Gastroesophageal sphincter (tissue), 4 donors: ENCODE results near the gene MED8. TPM values are rescaled to one million over a fixed set of nuclear protein-coding genes. Genes with fewer than 3 reads are reported as not detected.

Experiments
- ATAC-seq: fragments of 150-250 bp; one replicate; pipeline ENCODE4 v1.9.1; 2016; ENCODE audit warnings: mild to moderate bottlenecking, moderate library complexity
- H3K27ac ChIP-seq, 4 donors: fragments of 200-600 bp; sonication (generic) in 3 of 4; 1 replicate in 3 of 4; 2 replicates in 1 of 4; pipeline ENCODE4 v1.5.1; 2016 to 2019
- H3K27me3 ChIP-seq: fragments of 200-600 bp; sonication (generic); one replicate; pipeline ENCODE4 v1.5.1; 2019
- H3K36me3 ChIP-seq, 2 donors: fragments of 200-600 bp; sonication (generic); one replicate each; pipeline ENCODE4 v1.5.1; 2019; ENCODE audit warnings: control low read depth in 1 of 2
- H3K4me1 ChIP-seq, 3 donors: fragments of 200-600 bp; sonication (generic); 1 replicate in 2 of 3; 2 replicates in 1 of 3; pipeline ENCODE4 v1.5.1; 2016 to 2019; ENCODE audit warnings: control low read depth in 2 of 3
- H3K4me3 ChIP-seq, 2 donors: fragments of 200-600 bp; sonication (generic); one replicate each; pipeline ENCODE4 v1.5.1; 2019; ENCODE audit warnings: mild to moderate bottlenecking in 1 of 2, moderate library complexity in 1 of 2
- H3K9me3 ChIP-seq, 3 donors: fragments of 200-600 bp; sonication (generic); one replicate each; pipeline ENCODE4 v1.5.1; 2017 to 2019; ENCODE audit warnings: control low read depth in 2 of 3
- EP300 ChIP-seq: sonication (generic); formaldehyde crosslinking; IDR thresholded peaks from one replicate; pipeline ENCODE4 v1.6.1; 2017; ENCODE audit warnings: antibody characterized with exemption, mild to moderate bottlenecking
- POLR2A ChIP-seq, 2 donors: fragments of 450-650 bp; IDR thresholded peaks; one replicate each; pipeline ENCODE4 v1.6.1; 2017; ENCODE audit warnings: antibody characterized with exemption in 2 of 2, mild to moderate bottlenecking in 2 of 2, moderate library complexity in 1 of 2
- POLR2AphosphoS5 ChIP-seq: sonication (generic); formaldehyde crosslinking; IDR thresholded peaks from one replicate; pipeline ENCODE4 v1.6.1; 2017; ENCODE audit warnings: antibody characterized with exemption
- WGBS, 2 donors: methylation state at CpG; one replicate each; pipeline ENCODE4 v1.1.5; 2018; ENCODE audit warnings: low coverage in 1 of 2; 5-methylcytosine and 5-hydroxymethylcytosine counted together
- total RNA-seq, 4 donors: library from RNA; depleted of rRNA; stranded (reverse); fragments of >200 nt; gene quantifications; one replicate each; pipeline ENCODE4 v1.1.0, GENCODE V29; 2016
- TF ChIP-seq, protein P1 (sequence below), 4 experiments: fragments of 200-600 bp in 2 of 4; fragments of 450-650 bp in 2 of 4; sonication (generic) in 1 of 4; IDR thresholded peaks; one replicate each; pipeline ENCODE4 v1.5.1; 2017 to 2019; ENCODE audit warnings: antibody characterized with exemption in 4 of 4, mild to moderate bottlenecking in 2 of 4, moderate library complexity in 2 of 4

Gene MED8
- total RNA-seq, 4 donors from 2014 or later, result 31.4 to 41.1 (median 33.6) TPM

DNA sequence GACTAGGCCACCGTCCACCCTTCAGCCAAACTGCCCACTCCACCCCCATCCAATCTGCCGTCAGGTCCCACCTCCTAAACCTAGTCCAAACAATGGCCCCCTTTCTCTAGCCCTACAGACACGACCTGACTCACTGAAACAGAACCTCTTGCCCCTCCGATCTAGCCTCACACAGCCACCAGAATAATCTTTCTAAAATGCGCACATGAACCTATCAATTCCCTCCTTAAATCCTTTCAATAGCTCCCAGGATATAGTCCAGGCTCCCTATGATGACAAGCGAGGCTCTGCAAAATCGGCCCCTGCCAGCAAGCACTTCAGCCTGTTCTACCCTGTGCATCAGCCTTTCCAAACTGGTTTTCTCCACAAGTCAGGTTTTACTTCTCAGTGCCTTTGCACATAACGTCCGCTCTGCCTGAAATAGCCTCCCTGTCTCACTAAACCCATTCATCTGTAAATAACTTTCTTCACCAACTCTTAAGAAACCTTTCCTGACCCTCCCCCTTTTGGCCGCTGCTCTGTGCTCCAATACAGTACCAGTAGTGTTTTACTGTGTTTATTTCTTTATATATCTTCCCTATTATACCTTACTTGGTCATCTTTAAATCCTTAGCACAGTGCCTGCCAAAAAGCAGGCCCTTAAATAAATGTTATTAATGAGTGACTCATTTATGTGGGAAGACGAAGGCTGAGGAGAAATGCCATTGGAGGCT, 39.9 kb downstream of the MED8 start:
- no peak for TF ChIP-seq EP300
- TF ChIP-seq POLR2AphosphoS5, result peak; percentile 56
- H3K36me3 ChIP-seq, result no peaks in the 10 kb centered on the region
- peak overlapping the region; percentile 39 to 94 (median 89) for H3K27ac ChIP-seq
- 25 to 30% methylated on average over 10 to 11 of the region's 11 CpGs for WGBS, 2 donors
- H3K27me3 ChIP-seq, result no peaks in the 10 kb centered on the region
- peaks cover 0 to 25% (median 0%) of the 10 kb centered on the region in 3 donors for H3K4me1 ChIP-seq
- no peaks in the 10 kb centered on the region for H3K9me3 ChIP-seq
- peak; percentile 17 for ATAC-seq
- H3K4me3 ChIP-seq, result peak overlapping the region; percentile 16 to 62

DNA sequence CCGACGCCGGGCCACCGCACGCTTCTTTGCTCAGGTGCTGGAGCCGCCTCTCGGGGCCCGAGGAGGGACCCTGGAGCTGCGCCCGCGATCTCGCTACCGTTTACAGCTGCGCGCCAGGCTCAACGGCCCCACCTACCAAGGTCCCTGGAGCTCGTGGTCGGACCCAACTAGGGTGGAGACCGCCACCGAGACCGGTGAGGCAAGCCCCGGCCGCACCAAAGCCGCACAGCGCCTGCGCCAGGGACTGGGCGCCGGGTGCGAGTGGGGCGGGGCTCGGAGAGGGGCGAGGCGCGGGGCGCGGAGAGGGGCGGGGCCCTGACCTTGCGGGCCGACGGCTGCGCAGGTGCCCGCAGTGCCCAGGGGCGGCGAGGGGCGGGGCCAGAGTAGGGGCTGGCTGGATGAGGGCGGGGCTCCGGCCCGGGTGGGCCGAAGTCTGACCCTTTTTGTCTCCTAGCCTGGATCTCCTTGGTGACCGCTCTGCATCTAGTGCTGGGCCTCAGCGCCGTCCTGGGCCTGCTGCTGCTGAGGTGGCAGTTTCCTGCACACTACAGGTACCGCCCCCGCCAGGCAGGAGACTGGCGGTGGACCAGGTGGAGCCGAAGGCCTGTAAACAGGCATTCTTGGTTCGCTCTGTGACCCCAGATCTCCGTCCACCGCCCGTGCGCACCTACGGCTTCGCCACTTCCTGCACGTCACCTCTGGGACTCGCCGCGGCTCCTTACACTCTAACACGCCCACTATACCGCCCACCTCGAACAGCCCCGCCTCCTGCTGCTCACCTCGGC, 40.6 kb downstream of the MED8 start:
- peak overlapping the region; percentile 16 to 62 for H3K4me3 ChIP-seq
- peaks cover 0 to 25% (median 0%) of the 10 kb centered on the region in 3 donors for H3K4me1 ChIP-seq
- peak overlapping the region; percentile 19 to 94 (median 89) for H3K27ac ChIP-seq
- no peaks in the 10 kb centered on the region for H3K27me3 ChIP-seq
- WGBS, 2 donors, result 0% methylated on average over 5 to 10 of the region's 72 CpGs
- TF ChIP-seq POLR2AphosphoS5, result peak; percentile 59
- peak; percentile 38 to 41 for TF ChIP-seq POLR2A (IDR thresholded peaks at IDR 0.05)
- TF ChIP-seq EP300, result no peak
- TF ChIP-seq, protein P1, sequence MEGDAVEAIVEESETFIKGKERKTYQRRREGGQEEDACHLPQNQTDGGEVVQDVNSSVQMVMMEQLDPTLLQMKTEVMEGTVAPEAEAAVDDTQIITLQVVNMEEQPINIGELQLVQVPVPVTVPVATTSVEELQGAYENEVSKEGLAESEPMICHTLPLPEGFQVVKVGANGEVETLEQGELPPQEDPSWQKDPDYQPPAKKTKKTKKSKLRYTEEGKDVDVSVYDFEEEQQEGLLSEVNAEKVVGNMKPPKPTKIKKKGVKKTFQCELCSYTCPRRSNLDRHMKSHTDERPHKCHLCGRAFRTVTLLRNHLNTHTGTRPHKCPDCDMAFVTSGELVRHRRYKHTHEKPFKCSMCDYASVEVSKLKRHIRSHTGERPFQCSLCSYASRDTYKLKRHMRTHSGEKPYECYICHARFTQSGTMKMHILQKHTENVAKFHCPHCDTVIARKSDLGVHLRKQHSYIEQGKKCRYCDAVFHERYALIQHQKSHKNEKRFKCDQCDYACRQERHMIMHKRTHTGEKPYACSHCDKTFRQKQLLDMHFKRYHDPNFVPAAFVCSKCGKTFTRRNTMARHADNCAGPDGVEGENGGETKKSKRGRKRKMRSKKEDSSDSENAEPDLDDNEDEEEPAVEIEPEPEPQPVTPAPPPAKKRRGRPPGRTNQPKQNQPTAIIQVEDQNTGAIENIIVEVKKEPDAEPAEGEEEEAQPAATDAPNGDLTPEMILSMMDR (IDR thresholded peaks at IDR 0.05), result no peak
- ATAC-seq, result peak; percentile 87
- no peaks in the 10 kb centered on the region for H3K9me3 ChIP-seq
- H3K36me3 ChIP-seq, result no peaks in the 10 kb centered on the region

DNA sequence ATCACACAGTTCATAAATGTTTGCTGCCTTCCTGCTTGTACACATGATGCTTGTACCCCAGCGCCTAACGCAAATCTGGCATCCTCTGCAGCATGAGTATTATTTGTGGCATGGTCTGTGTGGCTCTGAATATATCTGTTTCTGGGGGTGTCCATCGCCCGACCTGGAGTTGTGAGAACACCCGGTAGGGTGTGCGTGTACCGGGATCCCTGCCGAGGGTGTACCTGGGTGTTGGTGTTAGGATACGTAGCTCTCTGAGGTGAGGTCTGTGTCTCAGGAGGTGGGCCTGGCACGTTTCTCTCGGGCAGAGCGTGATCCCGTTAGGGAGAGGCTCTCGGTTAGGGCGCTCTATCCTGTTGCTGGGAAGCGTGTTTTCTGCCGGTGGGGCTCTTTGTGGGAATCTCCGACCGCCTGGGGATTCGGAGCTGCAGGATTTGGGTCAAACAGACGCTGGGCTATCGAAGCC, 41.2 kb downstream of the MED8 start:
- ATAC-seq, result peak; percentile 23
- H3K4me1 ChIP-seq, result peaks cover 0 to 25% (median 0%) of the 10 kb centered on the region in 3 donors

DNA sequence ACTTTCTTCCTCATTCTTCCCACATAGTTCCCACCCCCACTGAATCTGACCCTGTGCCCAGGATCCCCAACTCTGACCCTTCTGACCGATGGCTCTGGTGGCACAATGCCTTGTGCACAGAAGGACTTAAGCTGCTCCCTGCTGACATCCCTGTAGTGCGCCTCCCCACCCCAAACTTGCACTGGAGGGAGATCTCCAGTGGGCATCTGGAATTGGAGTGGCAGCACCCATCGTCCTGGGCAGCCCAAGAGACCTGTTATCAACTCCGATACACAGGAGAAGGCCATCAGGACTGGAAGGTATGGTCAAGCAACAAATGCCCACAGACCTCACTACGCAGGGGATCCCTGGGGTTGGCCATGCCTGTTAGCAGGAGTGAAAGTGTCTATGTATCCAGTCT, 43.0 kb downstream of the MED8 start:
- 87 to 89% methylated on average over 3 to 5 of the region's 5 CpGs for WGBS, 2 donors
- Histone ChIP-seq H3K27ac (no peak overlapping the region), H3K36me3 (no peaks in the 10 kb centered on the region), H3K4me1 (peaks cover 0 to 25% (median 0%) of the 10 kb centered on the region in 3 donors), H3K4me3 (no peak overlapping the region), H3K9me3 (no peaks in the 10 kb centered on the region), H3K27me3 (no peaks in the 10 kb centered on the region)
- ATAC-seq, result no peak
- TF ChIP-seq POLR2A (IDR thresholded peaks at IDR 0.05) (no peak), POLR2AphosphoS5 (no peak), EP300 (no peak)
- TF ChIP-seq, protein P1 (IDR thresholded peaks at IDR 0.05), result no peak

More for the DNA sequence above, 41.2 kb downstream of the MED8 start:
- no peaks in the 10 kb centered on the region for H3K36me3 ChIP-seq
- no peaks in the 10 kb centered on the region for H3K27me3 ChIP-seq
- no peak for TF ChIP-seq POLR2A (IDR thresholded peaks at IDR 0.05)
- TF ChIP-seq, protein P1 (IDR thresholded peaks at IDR 0.05), result no peak
- TF ChIP-seq EP300, result no peak
- TF ChIP-seq POLR2AphosphoS5, result no peak
- H3K27ac ChIP-seq, result peak overlapping the region; percentile 19 to 94 (median 89)
- WGBS, 2 donors, result 29 to 41% methylated on average over 1 to 2 of the region's 22 CpGs
- peak overlapping the region; percentile 16 to 62 for H3K4me3 ChIP-seq
- no peaks in the 10 kb centered on the region for H3K9me3 ChIP-seq

DNA sequence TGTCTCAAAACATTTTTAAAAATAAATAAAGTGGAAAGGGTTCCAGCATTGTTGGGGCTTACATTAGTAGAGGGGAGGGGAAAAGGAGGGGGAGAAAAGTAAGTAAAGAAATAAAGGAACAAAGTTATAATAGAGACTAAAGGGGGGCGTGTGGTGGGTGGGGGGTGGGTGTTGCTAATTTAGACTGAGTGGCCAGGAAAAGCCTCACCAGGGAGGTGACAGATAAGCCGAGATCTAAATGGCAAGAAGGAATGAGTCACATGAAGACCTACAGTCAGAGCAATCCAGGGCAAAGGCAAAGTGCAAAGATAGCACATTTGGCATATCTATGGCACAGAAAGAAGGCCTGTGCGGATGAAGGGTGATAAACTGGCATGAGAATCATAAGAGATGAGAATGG, 44.5 kb downstream of the MED8 start:
- H3K4me1 ChIP-seq, result peaks cover 0 to 22% (median 0%) of the 10 kb centered on the region in 3 donors
- no peak overlapping the region for H3K4me3 ChIP-seq
- no peaks in the 10 kb centered on the region for H3K36me3 ChIP-seq
- no peak for TF ChIP-seq POLR2AphosphoS5
- TF ChIP-seq, protein P1 (IDR thresholded peaks at IDR 0.05), result no peak
- TF ChIP-seq EP300, result no peak
- TF ChIP-seq POLR2A (IDR thresholded peaks at IDR 0.05), result no peak
- ATAC-seq, result no peak
- H3K27me3 ChIP-seq, result no peaks in the 10 kb centered on the region
- H3K27ac ChIP-seq, result no peak overlapping the region
- H3K9me3 ChIP-seq, result no peaks in the 10 kb centered on the region
- WGBS, 2 donors, result 27 to 56% methylated on average over 2 to 3 of the region's 3 CpGs
